Uterus (tissue), 2 donors: ENCODE results near the gene GATM.

Experiments
- POLR2A ChIP-seq, 2 donors: fragments of 450-650 bp; IDR thresholded peaks; one replicate each; pipeline ENCODE4 v1.6.1; 2016; ENCODE audit warnings: antibody characterized with exemption in 2 of 2, mild to moderate bottlenecking in 1 of 2, moderate library complexity in 1 of 2
- TF ChIP-seq, protein P1 (sequence below), 4 experiments: fragments of 200-600 bp in 2 of 4; fragments of 450-650 bp in 2 of 4; sonication (generic) in 2 of 4; IDR thresholded peaks; one replicate each; pipeline ENCODE4 v1.5.1; 2016 to 2019; ENCODE audit warnings: antibody characterized with exemption in 4 of 4, mild to moderate bottlenecking in 2 of 4, moderate library complexity in 1 of 4

DNA sequence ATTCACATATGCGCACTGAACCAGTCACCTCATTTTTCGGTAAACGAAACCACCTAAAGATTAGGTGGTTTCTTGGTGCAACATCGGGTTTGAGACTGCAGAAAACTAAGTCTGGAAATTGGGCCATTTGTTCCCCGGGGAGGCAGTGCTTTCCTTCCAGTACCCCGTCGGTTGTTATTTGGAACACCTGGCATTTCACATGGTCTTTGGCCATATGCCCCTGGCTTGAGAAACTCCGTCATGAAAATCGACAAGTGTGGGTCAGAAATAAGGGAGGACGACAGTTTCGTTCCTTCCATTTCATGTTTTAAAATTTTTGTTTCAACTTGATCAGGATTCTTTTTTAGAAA lies 544 bp upstream of the GATM start:
- no peak for TF ChIP-seq POLR2A (IDR thresholded peaks at IDR 0.05)
- TF ChIP-seq, protein P1, sequence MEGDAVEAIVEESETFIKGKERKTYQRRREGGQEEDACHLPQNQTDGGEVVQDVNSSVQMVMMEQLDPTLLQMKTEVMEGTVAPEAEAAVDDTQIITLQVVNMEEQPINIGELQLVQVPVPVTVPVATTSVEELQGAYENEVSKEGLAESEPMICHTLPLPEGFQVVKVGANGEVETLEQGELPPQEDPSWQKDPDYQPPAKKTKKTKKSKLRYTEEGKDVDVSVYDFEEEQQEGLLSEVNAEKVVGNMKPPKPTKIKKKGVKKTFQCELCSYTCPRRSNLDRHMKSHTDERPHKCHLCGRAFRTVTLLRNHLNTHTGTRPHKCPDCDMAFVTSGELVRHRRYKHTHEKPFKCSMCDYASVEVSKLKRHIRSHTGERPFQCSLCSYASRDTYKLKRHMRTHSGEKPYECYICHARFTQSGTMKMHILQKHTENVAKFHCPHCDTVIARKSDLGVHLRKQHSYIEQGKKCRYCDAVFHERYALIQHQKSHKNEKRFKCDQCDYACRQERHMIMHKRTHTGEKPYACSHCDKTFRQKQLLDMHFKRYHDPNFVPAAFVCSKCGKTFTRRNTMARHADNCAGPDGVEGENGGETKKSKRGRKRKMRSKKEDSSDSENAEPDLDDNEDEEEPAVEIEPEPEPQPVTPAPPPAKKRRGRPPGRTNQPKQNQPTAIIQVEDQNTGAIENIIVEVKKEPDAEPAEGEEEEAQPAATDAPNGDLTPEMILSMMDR (IDR thresholded peaks at IDR 0.05): no peak
